K562 (cell line): Measurements from ENCODE around the gene HSD11B1. TPM values are rescaled to one million over a fixed set of nuclear protein-coding genes. Genes with fewer than 3 reads are reported as not detected.

Experiments
- CHD2 ChIP-seq: IDR thresholded peaks from 2 replicates; pipeline ENCODE4 v1.6.1; 2011; ENCODE audit warnings: low read depth, low read length
- CREB3L1 ChIP-seq: fragments of 450-650 bp; IDR thresholded peaks from 2 replicates; pipeline ENCODE4 v1.6.1; 2014; ENCODE audit warnings: low read depth, mild to moderate bottlenecking, moderate library complexity, borderline replicate concordance
- EP400 ChIP-seq: fragments of 450-650 bp; IDR thresholded peaks from 2 replicates; pipeline ENCODE4 v1.6.1; 2017; ENCODE audit warnings: antibody characterized with exemption, mild to moderate bottlenecking, moderate library complexity
- GATA2 ChIP-seq: sonication (generic); formaldehyde crosslinking; IDR thresholded peaks from 2 replicates; pipeline ENCODE4 v1.4.0; 2020; ENCODE audit warnings: mild to moderate bottlenecking, missing genetic modification reagents
- LEF1 ChIP-seq: fragments of 450-650 bp; IDR thresholded peaks from 2 replicates; pipeline ENCODE4 v1.6.1; 2016; ENCODE audit warnings: mild to moderate bottlenecking
- MAX ChIP-seq: sonication (generic); formaldehyde crosslinking; IDR thresholded peaks from 2 replicates; pipeline ENCODE4 v1.9.0; 2022; ENCODE audit warnings: mild to moderate bottlenecking, missing genetic modification reagents
- MCM7 ChIP-seq, 2 experiments: fragments of 450-650 bp; IDR thresholded peaks; 2 replicates each; pipeline ENCODE4 v1.6.1; 2016 to 2018
- PTRF ChIP-seq: fragments of 450-650 bp; IDR thresholded peaks from 2 replicates; pipeline ENCODE4 v1.6.1; 2016; ENCODE audit warnings: mild to moderate bottlenecking, missing genetic modification characterization, missing compliant biosample characterization
- REST ChIP-seq, 2 experiments: fragments of 450-650 bp; formaldehyde crosslinking in 1 of 2; IDR thresholded peaks; 2 replicates each; pipeline versions ENCODE4 v1.4.0 to v1.6.1; 2014 to 2020; ENCODE audit warnings: mild to moderate bottlenecking in 2 of 2, borderline replicate concordance in 1 of 2, low read depth in 1 of 2
- SMARCC2 ChIP-seq: fragments of 450-650 bp; IDR thresholded peaks from 2 replicates; pipeline ENCODE4 v1.6.1; 2017; ENCODE audit warnings: antibody characterized with exemption, moderate library complexity, mild to moderate bottlenecking, low read depth
- TFE3 ChIP-seq: fragments of 450-650 bp; formaldehyde crosslinking; IDR thresholded peaks from 2 replicates; pipeline ENCODE4 v1.4.0; 2020; ENCODE audit warnings: mild to moderate bottlenecking, mixed read lengths
- THRAP3 ChIP-seq: fragments of 450-650 bp; IDR thresholded peaks from 2 replicates; pipeline ENCODE4 v1.6.1; 2016; ENCODE audit warnings: mild to moderate bottlenecking, inconsistent platforms, borderline replicate concordance
- ZBTB1 ChIP-seq: sonication (generic); formaldehyde crosslinking; IDR thresholded peaks from 2 replicates; pipeline ENCODE4 v1.8.1; 2023; ENCODE audit warnings: missing genetic modification reagents, low read depth, mild to moderate bottlenecking, borderline replicate concordance
- ZFP1 ChIP-seq: fragments of 450-650 bp; formaldehyde crosslinking; IDR thresholded peaks from 2 replicates; pipeline ENCODE4 v1.4.0; 2020; ENCODE audit warnings: mild to moderate bottlenecking, mixed read lengths
- ZNF75A ChIP-seq: fragments of 450-650 bp; formaldehyde crosslinking; IDR thresholded peaks from 2 replicates; pipeline ENCODE4 v1.4.0; 2020; ENCODE audit warnings: mild to moderate bottlenecking
- polyA plus RNA-seq, 8 experiments: library from polyadenylated mRNA; depleted of rRNA in 4 of 8; stranded (reverse) in 5 of 8; unstranded in 3 of 8; fragments of >200 nt; fragmentation: Nextera tagmentation in 2 of 8; fragmentation: Illumina TruSeq in 1 of 8; extraction: Ambion mirVana in 2 of 8; extraction: Trizol in 1 of 8; gene quantifications; 2 replicates each; pipeline versions ENCODE4 v1.2.1 to v1.2.3, GENCODE V29; 2011 to 2014; ENCODE audit warnings: inconsistent platforms in 1 of 8, missing spikeins in 1 of 8
- total RNA-seq, 7 experiments: library from RNA; depleted of rRNA in 6 of 7; stranded (reverse); fragments of >200 nt in 6 of 7; fragmentation: Illumina TruSeq in 2 of 7; extraction: Trizol in 2 of 7; gene quantifications; 2 replicates each; pipeline versions ENCODE4 v1.2.1 to v1.2.3, GENCODE V29; 2011 to 2021; ENCODE audit warnings: low replicate concordance in 1 of 7

The HSD11B1 gene
- total and polyA plus RNA-seq, 9 of the 15 experiments (the other 6 are each of a cell fraction or from before 2014, with no cell fraction given), result 0.04 to 0.16 TPM; not detected in 7

GRCh38 chr1:209747580-209748262, 43.1 kb downstream of the HSD11B1 start (continued):
- TF ChIP-seq REST (IDR thresholded peaks at IDR 0.05; ENCODE audit: borderline replicate concordance) (peak; percentile 89), REST (CRISPR knock-in tag; IDR thresholded peaks at IDR 0.05; ENCODE audit: low read depth) (peak; percentile 59; the same call in 1 of the 2 replicates), LEF1 (0 out of 2 replicates have a peak, but pooled peaks have one; percentile 31), SMARCC2 (peak; percentile 58; the same call in 1 of the 2 replicates), ZBTB1 (CRISPR knock-in tag) (peak; percentile 77; the same call in 1 of the 2 replicates), PTRF (tag) (no peak), THRAP3 (no peak; the same call in 1 of the 2 replicates), MAX (CRISPR knock-in tag) (peak; percentile 73), TFE3 (CRISPR knock-in tag) (no peak), EP400 (no peak; the same call in 1 of the 2 replicates), GATA2 (CRISPR knock-in tag) (0 out of 2 replicates have a peak, but pooled peaks have one; percentile 20), MCM7 (IDR thresholded peaks at IDR 0.05) (no peak), ZFP1 (CRISPR knock-in tag) (no peak), ZNF75A (CRISPR knock-in tag) (no peak), CREB3L1 (peak; percentile 75), CHD2 (no peak)
